SK-N-SH (cell line): ENCODE results near the gene ZNF354C. TPM values are rescaled to one million over a fixed set of nuclear protein-coding genes. Genes with fewer than 3 reads are reported as not detected.

Source experiments
- CTCF ChIA-PET: fragments of 300-600, 350-600 bp; formaldehyde crosslinking; extraction: SDS; loops from one replicate; lab custom pipeline; 2021; lab: Yijun Ruan, JAX
- POLR2A ChIA-PET: fragments of 350-600 bp; sonication (Branson Sonifier 250); formaldehyde crosslinking; extraction: SDS; loops from one replicate; lab custom pipeline; 2020; ENCODE audit warnings: antibody characterized with exemption, inconsistent platforms; lab: Yijun Ruan, JAX
- DNase-seq: peaks from one replicate; pipeline ENCODE4 v3.0.0; 2012
- H2AFZ ChIP-seq: fragments of 200-600 bp; sonication (generic); 2 replicates; pipeline ENCODE4 v1.8.1; 2016; ENCODE audit warnings: antibody characterized with exemption, mild to moderate bottlenecking, low read depth
- H3F3A ChIP-seq: fragments of 200-600 bp; sonication (generic); replicated peaks from 2 replicates; pipeline ENCODE3; 2016; ENCODE audit warnings: antibody characterized with exemption, mild to moderate bottlenecking; ENCODE audit not compliant: insufficient read depth
- H3K27ac ChIP-seq, 2 experiments: fragments of 200-500 bp in 1 of 2; fragments of 200-600 bp in 1 of 2; sonication (Bioruptor generic) in 1 of 2; sonication (generic), shearing (Covaris generic) in 1 of 2; 2 replicates each; pipeline versions ENCODE4 v1.5.1 to v1.6.1; 2014 to 2016; ENCODE audit warnings: low read depth in 2 of 2, inconsistent platforms in 1 of 2, low read length in 1 of 2, mild to moderate bottlenecking in 1 of 2, mixed read lengths in 1 of 2
- H3K27me3 ChIP-seq: fragments of 200-600 bp; sonication (generic), shearing (Covaris generic); 2 replicates; pipeline ENCODE4 v1.6.1; 2016; ENCODE audit warnings: mixed run types; ENCODE audit not compliant: insufficient read depth
- H3K36me3 ChIP-seq, 2 experiments: fragments of 200-500 bp in 1 of 2; fragments of 200-600 bp in 1 of 2; sonication (Bioruptor generic) in 1 of 2; sonication (generic) in 1 of 2; replicated peaks in 1 of 2; 2 replicates each; pipeline versions ENCODE3 to v1.5.1; 2014 to 2016; ENCODE audit warnings: low read length in 1 of 2, mild to moderate bottlenecking in 1 of 2; ENCODE audit not compliant: insufficient read depth in 2 of 2, control insufficient read depth in 1 of 2
- H3K4me1 ChIP-seq, 2 experiments: fragments of 200-500 bp in 1 of 2; fragments of 200-600 bp in 1 of 2; sonication (Bioruptor generic) in 1 of 2; sonication (generic), shearing (Covaris generic) in 1 of 2; 2 replicates each; pipeline versions ENCODE4 v1.5.1 to v1.6.1; 2014 to 2016; ENCODE audit warnings: low read depth in 1 of 2, low read length in 1 of 2, mixed run types in 1 of 2; ENCODE audit not compliant: insufficient read depth in 2 of 2, control insufficient read depth in 1 of 2
- H3K4me2 ChIP-seq: fragments of 200-600 bp; sonication (generic), shearing (Covaris generic); 2 replicates; pipeline ENCODE4 v1.6.1; 2017; ENCODE audit warnings: mixed run types
- H3K4me3 ChIP-seq, 2 experiments: fragments of 200-500 bp in 1 of 2; fragments of 200-600 bp in 1 of 2; sonication (Bioruptor generic) in 1 of 2; sonication (generic), shearing (Covaris generic) in 1 of 2; 2 replicates each; pipeline versions ENCODE4 v1.5.1 to v1.8.1; 2014 to 2016; ENCODE audit warnings: low read depth in 2 of 2, inconsistent platforms in 1 of 2, low read length in 1 of 2, mild to moderate bottlenecking in 1 of 2, mixed read lengths in 1 of 2, moderate library complexity in 1 of 2
- H3K79me2 ChIP-seq: fragments of 200-600 bp; sonication (generic); 2 replicates; pipeline ENCODE4 v1.8.1; 2017; ENCODE audit warnings: mild to moderate bottlenecking; ENCODE audit not compliant: insufficient read depth
- H3K9ac ChIP-seq: fragments of 200-600 bp; sonication (generic); 2 replicates; pipeline ENCODE4 v1.6.1; 2017; ENCODE audit warnings: mixed run types
- H3K9me2 ChIP-seq: fragments of 200-600 bp; sonication (generic); 2 replicates; pipeline ENCODE4 v1.6.1; 2017; ENCODE audit warnings: mixed run types
- H3K9me3 ChIP-seq: fragments of 200-600 bp; sonication (generic); 2 replicates; pipeline ENCODE4 v1.6.1; 2017; ENCODE audit warnings: mixed run types, mild to moderate bottlenecking, moderate library complexity
- H4K20me1 ChIP-seq: fragments of 200-600 bp; sonication (generic); 2 replicates; pipeline ENCODE4 v1.6.1; 2017; ENCODE audit warnings: mild to moderate bottlenecking, mixed run types; ENCODE audit not compliant: insufficient read depth
- CHD2 ChIP-seq: fragments of 150-350 bp; IDR thresholded peaks from 2 replicates; pipeline ENCODE4 v1.6.1; 2018; ENCODE audit warnings: low read length; ENCODE audit not compliant: partially characterized antibody
- ELF1 ChIP-seq: IDR thresholded peaks from 2 replicates; pipeline ENCODE4 v1.4.0; 2012
- EP300 ChIP-seq, 2 experiments: IDR thresholded peaks; 2 replicates each; pipeline versions ENCODE4 v1.4.0 to v1.6.1; 2012; ENCODE audit warnings: borderline replicate concordance in 1 of 2, low read depth in 1 of 2, low read length in 1 of 2
- EZH2phosphoT487 ChIP-seq: fragments of 200-600 bp; sonication (generic); IDR thresholded peaks from 2 replicates; pipeline ENCODE4 v1.6.1; 2017; ENCODE audit warnings: low read depth, mixed run types, mild to moderate bottlenecking, antibody characterized with exemption, moderate library complexity, borderline replicate concordance
- FOXJ3 ChIP-seq: sonication (generic); formaldehyde crosslinking; IDR thresholded peaks from 2 replicates; pipeline ENCODE4 v1.5.1; 2020; ENCODE audit warnings: mild to moderate bottlenecking, missing genetic modification reagents
- IRF3 ChIP-seq: fragments of 150-350 bp; IDR thresholded peaks from 2 replicates; pipeline ENCODE4 v1.6.1; 2016; ENCODE audit warnings: mild to moderate bottlenecking, low read depth, low read length
- JUND ChIP-seq: IDR thresholded peaks from 2 replicates; pipeline ENCODE4 v1.4.0; 2012
- MAX ChIP-seq: IDR thresholded peaks from 2 replicates; pipeline ENCODE4 v1.4.0; 2012; ENCODE audit warnings: low read depth
- MEF2A ChIP-seq: IDR thresholded peaks from 2 replicates; pipeline ENCODE4 v1.4.0; 2012; ENCODE audit warnings: low read depth, borderline replicate concordance
- MXI1 ChIP-seq: IDR thresholded peaks from 2 replicates; pipeline ENCODE4 v1.6.1; 2012; ENCODE audit warnings: mild to moderate bottlenecking, low read depth, low read length, improper control_type of control experiment
- NRF1 ChIP-seq: IDR thresholded peaks from 2 replicates; pipeline ENCODE4 v1.6.1; 2012; ENCODE audit warnings: low read depth, mild to moderate bottlenecking, low read length
- PBX3 ChIP-seq: IDR thresholded peaks from 2 replicates; pipeline ENCODE4; 2012
- POLR2AphosphoS5 ChIP-seq: IDR thresholded peaks from 2 replicates; pipeline ENCODE4 v1.6.1; 2012; ENCODE audit warnings: low read depth, low read length
- RAD21 ChIP-seq: IDR thresholded peaks from 2 replicates; pipeline ENCODE4 v1.6.1; 2012; ENCODE audit warnings: mild to moderate bottlenecking, low read length
- RCOR1 ChIP-seq: fragments of 150-350 bp; IDR thresholded peaks from 2 replicates; pipeline ENCODE4 v1.6.1; 2017; ENCODE audit warnings: antibody characterized with exemption, low read length
- REST ChIP-seq: IDR thresholded peaks from 2 replicates; pipeline ENCODE4 v1.6.1; 2012; ENCODE audit warnings: mild to moderate bottlenecking, low read depth, low read length, moderate library complexity
- RFX5 ChIP-seq: IDR thresholded peaks from 2 replicates; pipeline ENCODE4 v1.6.1; 2012; ENCODE audit warnings: mild to moderate bottlenecking, improper control_type of control experiment, low read length
- RXRA ChIP-seq: IDR thresholded peaks from 2 replicates; pipeline ENCODE4 v1.4.0; 2012; ENCODE audit warnings: low read depth, mild to moderate bottlenecking, borderline replicate concordance
- SMC3 ChIP-seq: IDR thresholded peaks from 2 replicates; pipeline ENCODE4 v1.6.1; 2012; ENCODE audit warnings: low read depth, low read length, improper control_type of control experiment
- TAF1 ChIP-seq: IDR thresholded peaks from 2 replicates; pipeline ENCODE4 v1.6.1; 2012; ENCODE audit warnings: low read depth, mild to moderate bottlenecking, low read length, moderate library complexity, borderline replicate concordance
- TCF12 ChIP-seq: IDR thresholded peaks from 2 replicates; pipeline ENCODE4 v1.4.0; 2012
- USF1 ChIP-seq: IDR thresholded peaks from 2 replicates; pipeline ENCODE4 v1.4.0; 2012; ENCODE audit warnings: low read depth, borderline replicate concordance
- USF2 ChIP-seq: fragments of 150-350 bp; IDR thresholded peaks from 2 replicates; pipeline ENCODE4 v1.6.1; 2017; ENCODE audit warnings: antibody characterized with exemption, low read length, low read depth, borderline replicate concordance
- YY1 ChIP-seq: IDR thresholded peaks from 2 replicates; pipeline ENCODE4 v1.4.0; 2012; ENCODE audit warnings: low read depth, mild to moderate bottlenecking
- WGBS: methylation state at CpG from one replicate; pipeline ENCODE4 v1.1.6; 2017; ENCODE audit warnings: low lambda C conversion rate; 5-methylcytosine and 5-hydroxymethylcytosine counted together
- polyA plus RNA-seq, 3 experiments: library from polyadenylated mRNA; depleted of rRNA; stranded (reverse); fragments of >200 nt; gene quantifications; 2 replicates each; pipeline ENCODE4 v1.2.3, GENCODE V29; 2012

ZNF354C gene
- 1.1 and 1.5 TPM in 2 replicates for polyA plus RNA-seq (2012; rRNA removed)
- polyA plus RNA-seq (2012; cell fraction: cytosol; rRNA removed), result 1.3 TPM in 2 replicates
- polyA plus RNA-seq (2012; cell fraction: nucleus; rRNA removed), result 2.2 and 4.1 TPM in 2 replicates

- Histone ChIP-seq H4K20me1 (no peaks in the 10 kb centered on the region), H3K9ac (peak within 1 kb of the TSS; percentile 76), H3K9me3 (peaks cover 3% of the 10 kb centered on the region; the same call in 1 of the 2 replicates), H3K27me3 (no peaks in the 10 kb centered on the region), H3F3A (no peaks in the 10 kb centered on the region), H3K4me1 (peaks cover 0 to 8% of the 10 kb centered on the region in 2 experiments; a peak in 2 of 4 replicates), H3K27ac (peak within 1 kb of the TSS; percentile 11 to 78; a peak in 3 of 4 replicates), H3K4me3 (peak within 1 kb of the TSS; percentile 72 to 73), H3K9me2 (no peaks in the 10 kb centered on the region), H3K4me2 (peak within 1 kb of the TSS; percentile 78), H2AFZ (peak within 1 kb of the TSS; percentile 92), H3K36me3 (peaks cover 5 to 11% of the 10 kb centered on the region in 2 experiments), H3K79me2 (peaks cover 17% of the 10 kb centered on the region)
- ChIA-PET CTCF (interaction anchor here (1.0 to 1.6 kb wide), 4 partner anchors 10 to 330 kb away, joined by 3 to 6 read pairs (median 3); partner anchors contain the start of gene ZNF354A), POLR2A (interaction anchor here (0.7 to 1.4 kb wide), 7 partner anchors 37 to 856 kb away, joined by 3 to 11 read pairs (median 4); partner anchors contain the start of genes HNRNPAB, ZFP2, ZNF354A and ZNF354B)
- DNase-seq, result peak; percentile 95
- WGBS, result 22% methylated on average over 26 of the region's 81 CpGs
- peak; percentile 67; the same call in 1 of the 2 replicates for TF ChIP-seq FOXJ3 (CRISPR knock-in tag)
- TF ChIP-seq JUND, result no peak
- TF ChIP-seq MXI1, result peak; percentile 73; the same call in 1 of the 2 replicates
- TF ChIP-seq CHD2, result peak; percentile 98
- no peak for TF ChIP-seq EP300 (IDR thresholded peaks at IDR 0.05; ENCODE audit: borderline replicate concordance in 1 of 2, low read depth in 1 of 2, low read length in 1 of 2)
- no peak; the same call in 1 of the 2 replicates for TF ChIP-seq RCOR1
- no peak for TF ChIP-seq SMC3
- no peak; the same call in 1 of the 2 replicates for TF ChIP-seq TCF12
- TF ChIP-seq RAD21, result no peak
- TF ChIP-seq REST, result no peak
- no peak for TF ChIP-seq RXRA
- no peak for TF ChIP-seq PBX3
- TF ChIP-seq MAX, result peak; percentile 98
- no peak for TF ChIP-seq EZH2phosphoT487
- no peak for TF ChIP-seq IRF3
- TF ChIP-seq NRF1, result no peak
- TF ChIP-seq TAF1, result peak; percentile 19; the same call in 1 of the 2 replicates
- TF ChIP-seq MEF2A, result no peak
- no peak for TF ChIP-seq YY1
- no peak for TF ChIP-seq USF1
- TF ChIP-seq POLR2AphosphoS5, result peak; percentile 61; the same call in 1 of the 2 replicates
- no peak for TF ChIP-seq USF2
- TF ChIP-seq ELF1, result peak; percentile 57; the same call in 1 of the 2 replicates
- TF ChIP-seq RFX5, result no peak
Measured at GRCh38 chr5:179060116-179061008, at the start of gene ZNF354C. ZNF354C (plus strand) TSS chr5:179060373; CDS start chr5:179062069, 1,696 bp downstream.
